Panc1 (cell line): ENCODE results near the gene ECHDC3.

Experiments used
- CTCF ChIP-seq: fragments of 450-650 bp; IDR thresholded peaks from 2 replicates; pipeline ENCODE4 v1.5.1; 2017; ENCODE audit warnings: mild to moderate bottlenecking
- POLR2AphosphoS5 ChIP-seq: IDR thresholded peaks from 2 replicates; pipeline ENCODE4 v1.6.1; 2012; ENCODE audit warnings: mild to moderate bottlenecking, low read depth, low read length, moderate library complexity

- TF ChIP-seq POLR2AphosphoS5 (no peak), CTCF (no peak)
These were observed 45.7 kb downstream of the ECHDC3 start for GRCh38 chr10:11787846-11788245.
